AG09309 (cell line): ENCODE data around the gene XIST.

Experiments
- DNase-seq: peaks from one replicate; pipeline ENCODE4 v3.0.0-alpha.2; 2010; ENCODE audit warnings: low read depth
- H3K4me3 ChIP-seq: 2 replicates; pipeline ENCODE4 v1.5.1; 2011; ENCODE audit warnings: mild to moderate bottlenecking, low read depth, low read length, moderate library complexity; ENCODE audit not compliant: control insufficient read depth
- CTCF ChIP-seq: IDR thresholded peaks from 2 replicates; pipeline ENCODE4 v1.5.1; 2011; ENCODE audit warnings: mild to moderate bottlenecking, low read depth, low read length, inconsistent platforms; ENCODE audit not compliant: insufficient read depth, control insufficient read depth; ENCODE audit errors: missing control alignments

XIST gene

DNA sequence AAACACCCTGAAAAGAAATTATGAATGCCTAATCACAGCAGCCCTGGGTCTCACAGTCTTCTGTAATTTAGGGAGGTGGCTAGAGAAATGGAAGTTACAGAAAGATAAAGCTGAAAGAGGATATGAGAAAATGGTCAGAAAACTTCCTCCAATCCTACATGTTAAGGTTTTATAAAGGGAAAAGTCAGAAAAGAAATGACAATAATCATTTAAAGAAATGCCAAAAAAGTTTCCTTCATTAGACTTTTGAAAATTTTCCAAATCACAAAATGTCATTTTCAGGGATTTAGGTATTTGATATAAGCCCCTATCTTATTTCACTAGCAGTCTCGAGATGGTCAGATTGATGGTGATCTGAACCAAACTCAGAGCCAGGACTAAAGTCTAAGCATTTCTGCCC is 13.4 kb downstream of the XIST start:
- no peak for DNase-seq
- no peak for TF ChIP-seq CTCF
- no peak overlapping the region for H3K4me3 ChIP-seq

GRCh38 chrX:73838123-73838522 is 14.4 kb downstream of the XIST start:
- no peak for TF ChIP-seq CTCF
- no peak for DNase-seq
- H3K4me3 ChIP-seq, result no peak overlapping the region

DNA sequence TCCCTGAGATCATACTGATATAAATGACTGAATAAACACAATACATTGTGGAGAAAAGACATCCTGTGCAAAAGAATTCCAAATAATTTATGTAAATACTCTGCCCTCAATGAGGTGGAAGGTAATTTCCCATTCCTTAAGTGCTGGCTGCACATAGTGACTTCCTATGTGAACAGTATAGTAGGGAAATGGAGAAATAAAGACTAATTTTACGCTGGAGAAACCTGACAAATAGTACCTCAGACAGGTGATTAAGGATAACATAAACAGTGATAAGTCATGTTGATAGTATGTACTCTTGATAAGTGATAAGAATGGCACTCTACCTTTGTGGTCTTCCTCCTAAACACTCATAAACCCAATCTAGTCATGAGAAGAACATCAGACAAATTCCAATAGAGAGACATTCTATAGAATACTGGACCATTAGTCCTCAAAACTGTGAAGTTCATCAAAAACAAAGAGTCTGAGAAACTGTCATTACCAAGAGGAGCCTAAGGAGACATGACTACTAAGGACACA is 15.5 kb downstream of the XIST start:
- TF ChIP-seq CTCF, result no peak
- H3K4me3 ChIP-seq, result no peak overlapping the region
- DNase-seq, result no peak

GRCh38 chrX:73834219-73834618 is 18.3 kb downstream of the XIST start:
- TF ChIP-seq CTCF, result no peak
- DNase-seq, result no peak
- no peak overlapping the region for H3K4me3 ChIP-seq

DNA sequence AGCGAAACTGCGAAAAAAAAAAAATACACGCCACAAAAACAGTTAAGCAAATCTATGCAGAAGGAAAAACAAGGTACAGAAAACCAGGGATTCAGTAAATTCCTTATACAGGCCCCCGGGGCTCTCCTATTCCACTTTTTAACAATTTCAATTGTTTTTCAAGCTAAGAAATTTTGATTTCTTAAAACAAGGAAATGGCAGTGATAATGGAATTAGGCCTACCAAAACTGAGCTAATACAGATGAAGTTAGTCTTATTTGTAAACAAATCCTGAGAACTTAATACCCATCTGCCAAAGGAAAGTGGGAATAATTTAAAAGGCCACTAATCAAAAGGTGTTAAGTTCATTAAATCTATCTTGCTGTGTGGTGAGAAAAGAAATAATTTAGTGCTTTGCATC is 20.2 kb downstream of the XIST start:
- H3K4me3 ChIP-seq, result no peak overlapping the region
- TF ChIP-seq CTCF, result no peak
- DNase-seq, result no peak

- no peak overlapping the region for H3K4me3 ChIP-seq
- DNase-seq, result no peak
- TF ChIP-seq CTCF, result no peak
Observed at GRCh38 chrX:73831500-73831899, 21.0 kb downstream of the XIST start.
